SK-N-SH (cell line): ENCODE results near the gene KLHDC8B. TPM values are rescaled to one million over a fixed set of nuclear protein-coding genes. Genes with fewer than 3 reads are reported as not detected.

Experiments
- CTCF ChIA-PET: fragments of 300-600, 350-600 bp; formaldehyde crosslinking; extraction: SDS; loops from one replicate; lab custom pipeline; 2021; lab: Yijun Ruan, JAX
- POLR2A ChIA-PET: fragments of 350-600 bp; sonication (Branson Sonifier 250); formaldehyde crosslinking; extraction: SDS; loops from one replicate; lab custom pipeline; 2020; ENCODE audit warnings: antibody characterized with exemption, inconsistent platforms; lab: Yijun Ruan, JAX
- DNase-seq: peaks from one replicate; pipeline ENCODE4 v3.0.0; 2012
- H2AFZ ChIP-seq: fragments of 200-600 bp; sonication (generic); 2 replicates; pipeline ENCODE4 v1.8.1; 2016; ENCODE audit warnings: antibody characterized with exemption, mild to moderate bottlenecking, low read depth
- H3F3A ChIP-seq: fragments of 200-600 bp; sonication (generic); replicated peaks from 2 replicates; pipeline ENCODE3; 2016; ENCODE audit warnings: antibody characterized with exemption, mild to moderate bottlenecking; ENCODE audit not compliant: insufficient read depth
- H3K27ac ChIP-seq, 2 experiments: fragments of 200-500 bp in 1 of 2; fragments of 200-600 bp in 1 of 2; sonication (Bioruptor generic) in 1 of 2; sonication (generic), shearing (Covaris generic) in 1 of 2; 2 replicates each; pipeline versions ENCODE4 v1.5.1 to v1.6.1; 2014 to 2016; ENCODE audit warnings: low read depth in 2 of 2, inconsistent platforms in 1 of 2, low read length in 1 of 2, mild to moderate bottlenecking in 1 of 2, mixed read lengths in 1 of 2
- H3K27me3 ChIP-seq: fragments of 200-600 bp; sonication (generic), shearing (Covaris generic); 2 replicates; pipeline ENCODE4 v1.6.1; 2016; ENCODE audit warnings: mixed run types; ENCODE audit not compliant: insufficient read depth
- H3K36me3 ChIP-seq, 2 experiments: fragments of 200-500 bp in 1 of 2; fragments of 200-600 bp in 1 of 2; sonication (Bioruptor generic) in 1 of 2; sonication (generic) in 1 of 2; replicated peaks in 1 of 2; 2 replicates each; pipeline versions ENCODE3 to v1.5.1; 2014 to 2016; ENCODE audit warnings: low read length in 1 of 2, mild to moderate bottlenecking in 1 of 2; ENCODE audit not compliant: insufficient read depth in 2 of 2, control insufficient read depth in 1 of 2
- H3K4me1 ChIP-seq, 2 experiments: fragments of 200-500 bp in 1 of 2; fragments of 200-600 bp in 1 of 2; sonication (Bioruptor generic) in 1 of 2; sonication (generic), shearing (Covaris generic) in 1 of 2; 2 replicates each; pipeline versions ENCODE4 v1.5.1 to v1.6.1; 2014 to 2016; ENCODE audit warnings: low read depth in 1 of 2, low read length in 1 of 2, mixed run types in 1 of 2; ENCODE audit not compliant: insufficient read depth in 2 of 2, control insufficient read depth in 1 of 2
- H3K4me2 ChIP-seq: fragments of 200-600 bp; sonication (generic), shearing (Covaris generic); 2 replicates; pipeline ENCODE4 v1.6.1; 2017; ENCODE audit warnings: mixed run types
- H3K4me3 ChIP-seq, 2 experiments: fragments of 200-500 bp in 1 of 2; fragments of 200-600 bp in 1 of 2; sonication (Bioruptor generic) in 1 of 2; sonication (generic), shearing (Covaris generic) in 1 of 2; 2 replicates each; pipeline versions ENCODE4 v1.5.1 to v1.8.1; 2014 to 2016; ENCODE audit warnings: low read depth in 2 of 2, inconsistent platforms in 1 of 2, low read length in 1 of 2, mild to moderate bottlenecking in 1 of 2, mixed read lengths in 1 of 2, moderate library complexity in 1 of 2
- H3K79me2 ChIP-seq: fragments of 200-600 bp; sonication (generic); 2 replicates; pipeline ENCODE4 v1.8.1; 2017; ENCODE audit warnings: mild to moderate bottlenecking; ENCODE audit not compliant: insufficient read depth
- H3K9ac ChIP-seq: fragments of 200-600 bp; sonication (generic); 2 replicates; pipeline ENCODE4 v1.6.1; 2017; ENCODE audit warnings: mixed run types
- H3K9me2 ChIP-seq: fragments of 200-600 bp; sonication (generic); 2 replicates; pipeline ENCODE4 v1.6.1; 2017; ENCODE audit warnings: mixed run types
- H3K9me3 ChIP-seq: fragments of 200-600 bp; sonication (generic); 2 replicates; pipeline ENCODE4 v1.6.1; 2017; ENCODE audit warnings: mixed run types, mild to moderate bottlenecking, moderate library complexity
- H4K20me1 ChIP-seq: fragments of 200-600 bp; sonication (generic); 2 replicates; pipeline ENCODE4 v1.6.1; 2017; ENCODE audit warnings: mild to moderate bottlenecking, mixed run types; ENCODE audit not compliant: insufficient read depth
- CHD2 ChIP-seq: fragments of 150-350 bp; IDR thresholded peaks from 2 replicates; pipeline ENCODE4 v1.6.1; 2018; ENCODE audit warnings: low read length; ENCODE audit not compliant: partially characterized antibody
- FOXJ3 ChIP-seq: sonication (generic); formaldehyde crosslinking; IDR thresholded peaks from 2 replicates; pipeline ENCODE4 v1.5.1; 2020; ENCODE audit warnings: mild to moderate bottlenecking, missing genetic modification reagents
- FOXM1 ChIP-seq: IDR thresholded peaks from 2 replicates; pipeline ENCODE4 v1.4.0; 2012; ENCODE audit warnings: low read depth, mild to moderate bottlenecking
- IRF3 ChIP-seq: fragments of 150-350 bp; IDR thresholded peaks from 2 replicates; pipeline ENCODE4 v1.6.1; 2016; ENCODE audit warnings: mild to moderate bottlenecking, low read depth, low read length
- NRF1 ChIP-seq: IDR thresholded peaks from 2 replicates; pipeline ENCODE4 v1.6.1; 2012; ENCODE audit warnings: low read depth, mild to moderate bottlenecking, low read length
- PBX3 ChIP-seq: IDR thresholded peaks from 2 replicates; pipeline ENCODE4; 2012
- REST ChIP-seq: IDR thresholded peaks from 2 replicates; pipeline ENCODE4 v1.6.1; 2012; ENCODE audit warnings: mild to moderate bottlenecking, low read depth, low read length, moderate library complexity
- RXRA ChIP-seq: IDR thresholded peaks from 2 replicates; pipeline ENCODE4 v1.4.0; 2012; ENCODE audit warnings: low read depth, mild to moderate bottlenecking, borderline replicate concordance
- TCF12 ChIP-seq: IDR thresholded peaks from 2 replicates; pipeline ENCODE4 v1.4.0; 2012
- TEAD4 ChIP-seq: IDR thresholded peaks from 2 replicates; pipeline ENCODE4 v1.4.0; 2012; ENCODE audit warnings: mild to moderate bottlenecking, borderline replicate concordance; ENCODE audit not compliant: insufficient read depth
- USF1 ChIP-seq: IDR thresholded peaks from 2 replicates; pipeline ENCODE4 v1.4.0; 2012; ENCODE audit warnings: low read depth, borderline replicate concordance
- YY1 ChIP-seq: IDR thresholded peaks from 2 replicates; pipeline ENCODE4 v1.4.0; 2012; ENCODE audit warnings: low read depth, mild to moderate bottlenecking
- WGBS: methylation state at CpG from one replicate; pipeline ENCODE4 v1.1.6; 2017; ENCODE audit warnings: low lambda C conversion rate; 5-methylcytosine and 5-hydroxymethylcytosine counted together
- polyA plus RNA-seq, 3 experiments: library from polyadenylated mRNA; depleted of rRNA; stranded (reverse); fragments of >200 nt; gene quantifications; 2 replicates each; pipeline ENCODE4 v1.2.3, GENCODE V29; 2012

The KLHDC8B gene
- polyA plus RNA-seq, 1 of the 3 experiments (the other 2 are of a cell fraction), result 35.3 TPM

GRCh38 chr3:49153349-49153912 is 18.0 kb upstream of the KLHDC8B start:
- TF ChIP-seq PBX3, result no peak
- TF ChIP-seq USF1, result no peak
- TF ChIP-seq CHD2, result no peak
- no peak for TF ChIP-seq FOXM1
- no peak for TF ChIP-seq IRF3
- no peak for TF ChIP-seq NRF1
- TF ChIP-seq YY1, result no peak
- no peak for TF ChIP-seq REST

GRCh38 chr3:49157289-49157688 is 14.1 kb upstream of the KLHDC8B start:
- Histone ChIP-seq H3K36me3 (peaks cover 0 to 4% of the 10 kb centered on the region in 2 experiments), H3K27me3 (no peaks in the 10 kb centered on the region), H3K4me3 (no peak overlapping the region), H3K27ac (no peak overlapping the region), H2AFZ (no peak overlapping the region), H3K4me2 (no peak overlapping the region), H3K4me1 (no peaks in the 10 kb centered on the region), H3K9ac (no peak overlapping the region), H3F3A (peaks cover 7% of the 10 kb centered on the region), H3K9me2 (no peaks in the 10 kb centered on the region), H3K9me3 (no peaks in the 10 kb centered on the region), H3K79me2 (no peaks in the 10 kb centered on the region), H4K20me1 (no peaks in the 10 kb centered on the region)
- POLR2A ChIA-PET, result interaction anchor here (0.6 kb wide), 1 partner anchor 65 kb away, joined by 3 read pairs; no protein-coding TSS in a partner anchor
- CTCF ChIA-PET, result interaction anchor here (0.6 to 2.1 kb wide), 6 partner anchors 12 to 362 kb away, joined by 3 to 6 read pairs (median 4); partner anchors contain the start of gene USP4
- 83% methylated on average over 1 of the region's 1 CpG for WGBS
- DNase-seq, result no peak
- TF ChIP-seq PBX3 (no peak), RXRA (no peak), FOXJ3 (CRISPR knock-in tag) (no peak), REST (no peak), USF1 (no peak), TEAD4 (no peak), TCF12 (no peak)

More at GRCh38 chr3:49153349-49153912, 18.0 kb upstream of the KLHDC8B start:
- no peaks in the 10 kb centered on the region for H3K9me2 ChIP-seq
- CTCF ChIA-PET, result interaction anchor here (0.7 kb wide), 1 partner anchor 17 kb away, joined by 3 read pairs; the partner anchor contains the start of gene KLHDC8B
- H3F3A ChIP-seq, result peaks cover 1% of the 10 kb centered on the region
- no peaks in the 10 kb centered on the region for H3K9me3 ChIP-seq
- POLR2A ChIA-PET, result interaction anchor here (0.8 kb wide), 1 partner anchor 11 kb away, joined by 3 read pairs; no protein-coding TSS in a partner anchor
- H4K20me1 ChIP-seq, result no peaks in the 10 kb centered on the region
- H3K4me2 ChIP-seq, result no peak overlapping the region
- no peaks in the 10 kb centered on the region for H3K4me1 ChIP-seq
- H3K27me3 ChIP-seq, result no peaks in the 10 kb centered on the region
- H3K27ac ChIP-seq, result no peak overlapping the region
- no peak overlapping the region for H3K9ac ChIP-seq
- H2AFZ ChIP-seq, result no peak overlapping the region
- WGBS, result 67% methylated on average over 3 of the region's 3 CpGs
- no peak overlapping the region for H3K4me3 ChIP-seq
- no peaks in the 10 kb centered on the region for H3K79me2 ChIP-seq
- no peak for DNase-seq
- H3K36me3 ChIP-seq, result no peaks in the 10 kb centered on the region
